Spleen (tissue), 7 donors: ENCODE data around the gene EEIG1.

Experiments
- POLR2A ChIP-seq, 3 donors: fragments of 450-650 bp; IDR thresholded peaks; one replicate each; pipeline ENCODE4 v1.5.1; 2017; ENCODE audit warnings: antibody characterized with exemption in 3 of 3, mild to moderate bottlenecking in 1 of 3
- POLR2AphosphoS5 ChIP-seq, 3 donors: sonication (generic); formaldehyde crosslinking; IDR thresholded peaks; one replicate each; pipeline ENCODE4 v1.5.1; 2017; ENCODE audit warnings: antibody characterized with exemption in 3 of 3
- TF ChIP-seq, protein P1 (sequence below), 11 experiments: fragments of 200-600 bp in 7 of 11; fragments of 450-650 bp in 4 of 11; sonication (generic) in 4 of 11; IDR thresholded peaks in 8 of 11; conservative IDR thresholded peaks in 3 of 11; 1 replicate in 7 of 11; 2 replicates in 4 of 11; pipeline versions ENCODE4 v1.4.0 to v1.8.0; 2016 to 2021; ENCODE audit warnings: antibody characterized with exemption in 11 of 11, inconsistent platforms in 4 of 11, mild to moderate bottlenecking in 1 of 11
- donor health status: DM: no; HTN: no; CAD: no; lungs with moderate emphysema.
- donor health status: DM: no; HTN: no; CAD: no.
- donor health status: DM: no; HTN: no; CAD: no.

DNA sequence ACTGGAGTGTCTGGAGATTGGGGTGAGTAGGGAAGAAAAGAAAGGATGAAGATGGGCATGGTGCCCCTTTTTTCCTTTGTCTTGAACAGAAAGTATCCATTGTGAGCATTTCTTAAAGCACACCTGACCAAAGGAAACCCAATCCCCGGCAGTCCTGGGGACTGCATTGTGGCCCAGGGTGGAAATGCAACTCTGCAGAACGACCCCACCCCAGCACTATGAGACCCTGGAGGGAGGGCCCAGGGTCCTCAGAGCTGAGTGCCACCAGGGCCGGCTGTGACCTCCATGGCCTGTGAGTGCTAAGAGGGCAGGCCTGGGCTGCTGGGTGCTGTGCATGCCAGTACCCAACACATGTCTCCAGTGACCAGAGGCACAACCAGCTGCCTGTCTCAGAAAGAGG lies 18.5 kb downstream of the EEIG1 start:
- TF ChIP-seq POLR2AphosphoS5 (IDR thresholded peaks at IDR 0.05) (no peak), POLR2A (IDR thresholded peaks at IDR 0.05) (no peak)
- TF ChIP-seq, protein P1, sequence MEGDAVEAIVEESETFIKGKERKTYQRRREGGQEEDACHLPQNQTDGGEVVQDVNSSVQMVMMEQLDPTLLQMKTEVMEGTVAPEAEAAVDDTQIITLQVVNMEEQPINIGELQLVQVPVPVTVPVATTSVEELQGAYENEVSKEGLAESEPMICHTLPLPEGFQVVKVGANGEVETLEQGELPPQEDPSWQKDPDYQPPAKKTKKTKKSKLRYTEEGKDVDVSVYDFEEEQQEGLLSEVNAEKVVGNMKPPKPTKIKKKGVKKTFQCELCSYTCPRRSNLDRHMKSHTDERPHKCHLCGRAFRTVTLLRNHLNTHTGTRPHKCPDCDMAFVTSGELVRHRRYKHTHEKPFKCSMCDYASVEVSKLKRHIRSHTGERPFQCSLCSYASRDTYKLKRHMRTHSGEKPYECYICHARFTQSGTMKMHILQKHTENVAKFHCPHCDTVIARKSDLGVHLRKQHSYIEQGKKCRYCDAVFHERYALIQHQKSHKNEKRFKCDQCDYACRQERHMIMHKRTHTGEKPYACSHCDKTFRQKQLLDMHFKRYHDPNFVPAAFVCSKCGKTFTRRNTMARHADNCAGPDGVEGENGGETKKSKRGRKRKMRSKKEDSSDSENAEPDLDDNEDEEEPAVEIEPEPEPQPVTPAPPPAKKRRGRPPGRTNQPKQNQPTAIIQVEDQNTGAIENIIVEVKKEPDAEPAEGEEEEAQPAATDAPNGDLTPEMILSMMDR (IDR thresholded peaks at IDR 0.05 in 8 of 11, conservative IDR thresholded peaks at IDR 0.05 in 3 of 11) = no peak
